HG03060 (cell line): Measurements from ENCODE around the gene MGA.
"Not testable (repeated sequence)": the region's sequence is repeated elsewhere in the genome, so short reads cannot be mapped to it uniquely, and the experiment has no call there.

Experiments used
- ATAC-seq: cut with Tn5 transposase; IDR thresholded peaks from one replicate; pipeline ENCODE4 v1.9.1; 2021; ENCODE audit warnings: low read depth, moderate number of reproducible peaks; ENCODE audit not compliant: unreplicated experiment

Gene MGA

DNA sequence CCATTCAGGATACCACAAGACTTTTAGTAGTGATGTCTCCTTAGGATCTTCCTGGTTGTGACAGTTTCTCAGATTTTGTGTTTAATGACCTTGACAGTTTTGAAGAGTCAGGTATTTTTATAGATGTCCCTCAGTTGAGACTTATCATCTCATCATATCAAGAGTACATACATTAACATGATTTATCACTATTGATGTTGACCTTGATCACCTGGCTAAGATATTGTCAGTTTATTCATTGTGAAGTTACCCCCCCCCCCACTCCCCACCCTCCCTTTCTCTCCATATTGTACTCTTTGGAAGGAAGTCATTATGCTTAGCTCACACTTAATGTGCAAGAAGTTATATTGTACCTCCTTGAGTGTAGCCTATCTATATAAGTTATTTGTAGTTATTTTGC lies 42.9 kb downstream of the MGA start:
- no peak for ATAC-seq

DNA sequence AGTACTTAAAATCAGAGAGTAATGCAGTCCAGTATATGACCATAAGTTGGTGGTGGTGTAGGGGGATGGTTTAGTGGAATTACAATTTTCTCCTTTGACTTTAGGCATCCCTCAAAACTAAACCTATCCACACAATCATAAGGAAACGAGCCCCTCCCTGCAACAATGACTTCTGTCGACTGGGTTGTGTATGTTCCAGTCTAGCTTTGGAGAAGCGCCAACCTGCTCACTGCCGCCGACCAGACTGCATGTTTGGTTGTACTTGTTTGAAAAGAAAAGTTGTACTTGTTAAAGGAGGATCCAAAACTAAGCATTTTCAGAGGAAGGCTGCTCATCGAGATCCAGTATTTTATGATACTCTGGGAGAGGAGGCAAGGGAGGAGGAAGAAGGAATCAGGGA lies 52.8 kb downstream of the MGA start:
- no peak for ATAC-seq

DNA sequence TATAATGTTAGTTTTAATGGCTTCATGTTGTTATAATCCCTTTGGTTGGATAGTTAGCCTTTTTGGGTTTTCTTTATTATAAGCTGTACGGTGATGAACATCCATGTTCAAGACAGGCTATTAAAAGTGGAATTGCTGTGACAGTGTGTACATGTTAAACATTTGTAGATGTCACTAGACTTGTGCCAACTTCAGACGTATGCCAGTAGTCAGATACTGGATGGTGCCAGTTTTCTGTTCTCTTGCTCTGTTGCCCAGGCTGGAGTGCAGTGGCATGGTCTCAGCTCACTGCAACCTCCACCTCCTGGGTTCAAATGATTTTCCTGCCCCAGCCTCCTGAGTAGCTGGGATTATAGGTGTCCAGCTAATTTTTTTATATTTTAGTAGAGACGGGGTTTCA lies 54.1 kb downstream of the MGA start:
- no peak for ATAC-seq

DNA sequence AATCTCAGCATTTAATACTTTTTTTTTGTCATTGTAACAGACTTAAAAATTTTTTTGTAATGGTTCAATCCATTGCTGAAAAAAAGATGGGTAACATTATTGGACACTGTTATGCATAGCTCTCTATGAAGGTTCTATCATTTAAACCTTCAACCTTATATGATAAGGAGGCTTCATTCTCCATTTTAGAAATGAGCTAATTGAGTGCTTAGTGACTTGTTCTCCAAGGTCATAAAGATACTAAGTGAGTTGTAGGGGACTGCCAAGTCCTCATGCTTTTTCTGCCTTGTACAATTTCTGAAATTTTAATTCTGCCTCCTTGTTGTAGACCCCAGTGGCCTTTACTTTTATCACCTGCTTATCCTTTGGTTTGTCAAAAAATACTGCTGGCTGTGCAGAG lies 56.7 kb downstream of the MGA start:
- no peak for ATAC-seq

DNA sequence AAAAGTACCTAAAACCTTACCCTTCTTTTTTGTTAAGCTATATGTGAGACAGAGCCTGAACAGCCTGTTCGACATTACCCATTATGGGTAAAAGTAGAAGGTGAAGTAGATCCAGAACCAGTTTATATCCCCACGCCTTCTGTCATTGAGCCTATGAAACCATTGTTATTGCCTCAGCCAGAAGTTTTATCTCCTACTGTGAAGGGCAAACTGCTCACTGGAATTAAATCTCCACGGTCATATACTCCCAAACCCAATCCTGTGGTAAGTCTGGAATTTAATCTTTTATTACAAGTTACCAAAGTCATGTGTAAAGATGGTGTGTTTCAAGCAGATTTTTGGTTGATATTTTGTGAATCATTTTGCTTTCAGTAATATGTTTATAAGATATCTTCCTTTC lies 66.9 kb downstream of the MGA start:
- ATAC-seq: no peak

DNA sequence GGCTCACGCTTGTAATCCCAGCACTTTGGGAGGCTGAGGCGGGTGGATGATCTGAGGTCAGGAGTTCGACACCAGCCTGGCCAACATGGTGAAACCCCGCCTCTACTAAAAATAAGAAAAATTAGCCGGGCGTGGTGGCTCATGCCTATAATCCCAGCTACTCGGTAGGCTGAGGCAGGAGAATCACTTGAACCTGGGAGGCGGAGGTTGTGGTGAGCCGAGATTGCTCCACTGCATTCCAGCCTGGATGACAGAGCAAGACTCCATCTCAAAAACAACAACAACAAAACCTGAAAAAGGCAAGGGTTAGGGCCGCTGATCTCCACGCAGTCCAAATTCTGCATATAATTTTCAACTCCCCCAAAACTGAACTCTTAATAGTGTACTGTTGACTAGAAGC lies 67.9 kb downstream of the MGA start:
- ATAC-seq: not testable (repeated sequence)

DNA sequence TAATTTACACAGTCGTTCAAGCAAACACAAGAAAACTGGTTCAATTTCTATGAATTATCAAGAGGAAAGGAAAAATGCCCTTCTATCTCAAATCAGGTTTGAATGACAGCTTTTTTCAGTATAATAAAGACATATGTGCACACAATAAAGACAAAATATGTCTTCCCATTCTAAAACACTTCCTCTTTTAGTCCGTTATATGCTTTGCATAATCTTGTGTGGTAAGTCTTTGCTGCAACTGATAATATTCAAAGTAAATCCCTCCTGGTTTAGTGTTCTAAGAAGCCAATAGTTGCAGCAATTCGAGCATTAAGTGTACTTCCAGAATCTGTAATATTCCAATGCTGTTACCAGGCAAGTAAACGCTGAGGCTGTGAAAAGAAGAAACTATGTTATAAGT lies 70.3 kb downstream of the MGA start:
- ATAC-seq: no peak

DNA sequence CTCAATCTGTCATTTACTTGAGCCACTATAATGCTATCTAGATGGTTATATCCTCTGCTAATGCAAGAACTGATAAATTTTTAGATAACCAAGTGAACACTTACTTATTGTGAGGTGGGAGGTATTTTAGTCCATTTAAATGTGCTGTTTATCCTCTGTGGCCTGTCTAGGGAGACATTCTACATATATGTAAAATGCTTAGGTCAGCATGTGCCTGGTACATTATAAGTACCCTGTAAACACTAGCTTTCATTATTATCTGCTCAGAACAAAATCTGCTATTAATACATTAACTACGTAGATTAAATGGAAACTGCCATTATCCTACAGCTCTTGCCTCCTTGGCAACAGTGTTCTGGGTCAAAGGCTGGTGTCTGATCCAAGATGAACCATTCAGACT lies 72.3 kb downstream of the MGA start:
- ATAC-seq: no peak

DNA sequence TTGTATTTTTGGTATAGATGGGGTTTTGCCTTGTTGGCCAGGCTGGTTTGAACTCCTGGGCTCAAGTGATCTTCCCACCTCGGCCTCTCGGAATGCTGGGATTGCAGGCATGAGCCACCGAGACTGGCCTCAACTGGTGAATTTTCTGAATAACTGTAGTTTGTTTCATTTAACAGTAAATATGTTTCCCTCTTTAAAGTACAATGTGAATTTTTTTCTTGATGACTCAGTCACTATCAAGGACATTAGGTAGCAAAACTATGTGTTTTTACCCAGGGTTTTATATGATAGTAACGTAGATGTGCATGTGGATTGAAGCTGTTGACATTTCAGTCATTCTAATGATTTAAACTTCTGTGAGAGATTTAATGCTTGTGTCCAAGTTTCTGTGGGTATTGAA lies 73.9 kb downstream of the MGA start:
- ATAC-seq: no peak

DNA sequence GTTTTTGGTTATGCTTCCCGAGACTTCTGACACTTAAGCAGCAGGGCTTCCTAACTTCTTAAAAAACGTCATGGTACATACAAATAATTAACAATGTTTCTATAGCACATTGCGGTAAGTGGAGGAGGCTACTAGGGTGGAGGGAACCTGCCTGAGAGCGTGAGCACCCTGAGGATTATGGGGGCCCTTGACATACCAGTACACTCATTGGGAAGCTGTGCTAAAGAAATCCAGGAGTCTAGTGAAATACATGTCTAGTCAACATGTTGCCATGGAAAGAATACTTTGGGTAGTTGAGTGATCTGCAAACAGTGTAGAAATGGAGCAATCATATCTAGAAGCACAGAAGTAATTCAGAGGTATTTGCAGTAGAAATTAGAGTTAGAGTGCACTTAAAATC lies 74.8 kb downstream of the MGA start:
- no peak for ATAC-seq

DNA sequence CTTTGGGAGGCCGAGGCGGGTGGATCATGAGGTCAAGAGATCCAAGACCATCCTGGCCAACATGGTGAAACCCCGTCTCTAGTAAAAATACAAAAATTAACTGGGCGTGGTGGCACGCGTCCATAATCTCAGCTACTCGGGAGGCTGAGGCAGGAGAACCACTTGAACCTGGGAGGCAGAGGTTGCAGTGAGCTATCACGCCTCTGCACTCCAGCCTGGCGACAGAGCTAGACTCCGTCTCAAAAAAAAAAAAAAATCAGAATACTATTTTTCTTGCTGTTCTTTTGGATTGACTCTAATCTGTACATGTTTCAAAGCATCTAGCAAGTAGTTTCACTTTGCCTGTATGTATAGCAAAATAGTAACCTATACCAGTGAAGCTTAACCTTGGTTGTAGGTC lies 75.3 kb downstream of the MGA start:
- not testable (repeated sequence) for ATAC-seq

DNA sequence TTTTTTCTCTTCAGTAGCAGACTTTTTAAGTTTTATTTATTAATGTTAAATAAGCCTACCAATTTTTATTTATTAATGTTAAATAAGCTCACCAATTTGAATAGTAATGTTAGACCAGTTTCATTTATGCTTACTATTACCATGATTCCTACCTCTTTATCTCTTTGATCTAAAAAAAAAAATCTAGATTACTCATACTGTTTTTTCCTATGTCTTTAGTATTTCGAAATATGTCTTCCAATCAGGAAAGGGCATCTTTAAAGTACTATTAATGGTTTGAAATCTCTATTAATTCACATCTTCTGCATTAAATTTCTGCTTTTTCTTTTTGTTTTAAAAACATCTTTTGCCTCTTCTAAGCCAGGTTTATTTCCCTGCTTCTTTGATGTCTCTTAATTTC lies 86.6 kb downstream of the MGA start:
- ATAC-seq: no peak

DNA sequence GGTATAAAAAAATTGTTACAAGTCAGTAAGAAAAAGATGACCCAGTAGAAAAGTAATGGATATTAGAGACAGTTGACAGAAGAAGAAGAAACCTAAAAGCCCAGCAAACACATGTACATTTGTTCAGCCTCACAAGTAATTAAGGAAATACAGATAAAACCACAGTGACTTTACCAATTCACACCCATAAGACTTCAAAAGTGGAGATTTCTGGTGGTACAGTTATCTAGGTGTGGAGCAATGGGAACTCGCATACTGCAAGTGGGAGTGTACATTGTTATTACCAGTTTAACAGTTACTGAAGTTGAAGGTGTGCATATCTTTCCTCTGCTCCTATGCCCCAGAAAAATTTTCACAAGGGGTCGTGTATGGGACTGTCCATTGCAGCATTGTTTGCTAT lies 96.0 kb downstream of the MGA start:
- ATAC-seq: no peak

DNA sequence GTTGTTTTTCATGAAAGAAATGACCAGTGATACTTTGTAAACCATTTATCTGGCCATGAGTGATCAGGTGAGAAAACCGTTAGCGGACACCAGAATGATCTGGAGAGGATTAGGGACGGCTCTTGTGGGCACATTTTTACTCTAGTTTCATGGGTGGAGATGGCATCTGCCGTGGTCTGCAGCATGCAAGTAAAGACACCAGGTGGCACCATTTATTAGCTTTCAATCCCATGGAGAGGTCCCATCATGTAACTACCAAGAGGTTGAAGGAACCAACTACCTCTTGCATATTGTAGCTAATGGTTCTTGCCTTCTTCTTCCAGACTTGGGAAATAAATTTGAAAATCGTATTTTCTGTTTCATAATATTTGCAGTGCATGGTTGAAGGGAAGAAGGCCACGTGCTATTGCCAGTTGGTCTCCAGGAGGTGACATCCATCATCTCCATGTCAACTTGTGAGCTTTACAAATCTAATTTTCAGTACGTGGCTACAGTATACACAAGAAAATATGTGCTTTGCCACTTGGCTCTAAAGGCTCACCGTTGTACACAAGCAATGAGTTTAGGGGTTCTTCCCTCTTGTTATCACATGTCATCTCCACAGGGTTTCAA lies 112.6 kb downstream of the MGA start:
- no peak for ATAC-seq

DNA sequence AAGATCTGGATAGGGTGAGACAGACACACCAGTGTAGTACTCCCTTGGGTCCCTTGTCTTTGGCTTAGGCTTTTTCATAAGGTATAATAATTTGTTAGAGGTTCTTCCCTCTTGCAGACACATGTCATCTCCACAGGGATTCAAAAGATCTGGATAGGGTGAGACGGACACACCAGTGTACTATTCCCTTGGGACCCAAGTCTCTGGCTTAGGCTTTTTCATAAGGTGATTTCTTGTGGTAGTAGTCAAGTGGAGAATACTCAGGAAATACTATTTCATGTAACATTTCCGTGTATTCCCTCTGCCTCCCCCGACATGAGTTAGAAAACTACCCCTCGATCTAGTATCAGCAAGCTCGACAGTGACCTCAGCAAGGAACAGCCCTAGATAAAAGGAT lies 113.1 kb downstream of the MGA start:
- ATAC-seq: no peak

DNA sequence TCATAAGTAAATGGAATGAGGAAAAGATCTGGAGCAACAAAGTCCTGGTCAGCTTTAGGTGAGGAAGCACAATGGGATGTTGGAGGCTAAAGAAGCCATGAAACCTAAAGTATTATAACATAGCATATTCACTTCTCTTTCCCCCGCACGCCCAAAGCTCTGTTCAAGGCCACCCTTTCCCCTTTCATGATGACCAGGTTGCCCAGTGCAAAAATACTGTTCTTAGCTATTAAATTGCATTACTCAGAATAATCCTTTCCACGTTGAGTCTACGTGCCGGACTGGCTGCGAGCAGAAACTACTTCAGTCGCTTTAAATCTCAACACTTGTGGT lies 113.5 kb downstream of the MGA start:
- ATAC-seq: no peak

DNA sequence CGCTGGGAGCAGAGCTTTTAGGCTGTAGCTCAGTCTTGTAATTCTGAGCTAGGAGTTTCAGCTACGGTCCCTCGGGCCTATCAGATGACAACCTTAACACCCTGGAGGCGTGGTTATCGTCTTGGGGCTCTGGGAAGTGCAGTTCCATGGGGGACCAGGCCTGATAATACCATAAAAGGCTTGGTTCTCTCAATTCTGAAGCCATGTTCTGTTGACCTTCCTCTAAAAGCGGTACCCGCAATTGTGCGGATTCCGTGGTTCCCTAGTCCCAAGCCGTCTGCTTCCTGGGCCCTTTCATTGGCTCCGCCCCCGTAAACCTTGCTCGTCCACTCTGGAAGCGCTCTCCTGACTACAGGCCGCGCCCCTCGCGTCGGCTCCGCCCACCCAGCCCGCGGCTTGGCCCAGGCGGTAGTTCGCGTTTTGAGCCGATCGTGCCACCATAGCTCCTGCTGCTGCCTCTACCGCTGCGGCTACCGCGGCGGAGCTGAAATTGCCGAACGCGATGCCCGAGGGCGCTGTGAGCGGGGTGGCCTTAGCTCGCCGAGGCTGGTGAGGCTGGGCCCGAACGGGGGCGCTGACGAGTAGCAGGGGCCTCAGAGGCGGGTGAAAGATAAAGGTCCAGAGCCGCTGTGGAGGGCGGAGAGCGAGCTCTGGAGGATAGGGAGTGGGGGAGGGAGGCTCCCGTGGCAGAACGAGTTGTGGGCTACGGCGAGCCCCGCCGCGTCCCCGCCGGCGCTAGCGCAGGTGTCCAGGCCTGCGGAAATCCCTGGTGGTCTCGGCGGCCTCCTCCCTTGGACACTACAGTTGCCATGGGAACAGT lies 114.1 kb downstream of the MGA start, which contains the start of gene MAPKBP1:
TSS of gene MAPKBP1 (plus strand) at position 423 of the 820 bp plus-strand sequence. CDS start 792 bp downstream, outside the sequence.
- peak; percentile 60 for ATAC-seq

DNA sequence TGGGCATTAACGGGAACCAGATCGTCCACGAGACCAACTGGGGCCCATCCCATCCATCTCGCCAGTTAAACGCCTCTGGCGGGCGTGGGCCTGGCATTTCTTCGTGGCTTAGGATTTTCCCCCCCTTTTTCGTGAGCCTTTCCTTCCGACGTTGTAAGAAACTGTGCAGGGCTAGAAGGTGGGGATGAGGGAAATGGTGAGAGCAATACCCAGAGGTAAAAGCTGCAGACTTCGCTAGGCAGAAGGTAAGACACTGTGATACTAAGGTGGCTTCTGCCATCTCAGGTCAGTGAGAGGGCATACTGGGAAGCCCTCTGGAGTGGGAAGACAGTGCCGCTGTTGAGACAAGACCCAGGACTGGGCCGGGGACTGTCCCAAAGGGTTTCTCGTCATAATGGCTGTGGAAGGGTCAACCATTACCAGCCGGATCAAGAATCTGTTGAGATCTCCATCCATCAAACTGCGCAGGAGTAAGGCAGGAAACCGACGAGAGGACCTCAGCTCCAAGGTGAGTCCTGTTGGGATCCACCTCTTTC lies 114.7 kb downstream of the MGA start:
- ATAC-seq: no peak

DNA sequence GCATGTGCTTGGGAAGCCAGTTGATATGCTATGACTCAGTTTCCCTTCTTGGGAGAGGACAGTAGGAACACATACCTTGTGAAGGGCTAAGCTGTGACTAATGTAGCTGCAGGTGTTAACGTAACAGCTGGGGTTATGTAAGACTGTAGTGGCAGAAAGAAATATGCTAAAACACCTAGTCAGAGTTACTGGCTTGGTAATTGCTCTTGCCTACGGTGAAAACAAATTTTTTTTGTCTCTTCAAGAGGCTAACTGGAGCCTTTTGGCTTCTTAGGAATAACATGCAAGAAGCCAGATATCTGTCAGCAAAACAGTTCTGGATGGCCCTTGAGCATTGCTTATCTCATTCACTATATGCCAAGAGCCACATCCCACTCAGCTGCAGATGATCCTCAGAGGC lies 115.4 kb downstream of the MGA start:
- ATAC-seq: no peak

DNA sequence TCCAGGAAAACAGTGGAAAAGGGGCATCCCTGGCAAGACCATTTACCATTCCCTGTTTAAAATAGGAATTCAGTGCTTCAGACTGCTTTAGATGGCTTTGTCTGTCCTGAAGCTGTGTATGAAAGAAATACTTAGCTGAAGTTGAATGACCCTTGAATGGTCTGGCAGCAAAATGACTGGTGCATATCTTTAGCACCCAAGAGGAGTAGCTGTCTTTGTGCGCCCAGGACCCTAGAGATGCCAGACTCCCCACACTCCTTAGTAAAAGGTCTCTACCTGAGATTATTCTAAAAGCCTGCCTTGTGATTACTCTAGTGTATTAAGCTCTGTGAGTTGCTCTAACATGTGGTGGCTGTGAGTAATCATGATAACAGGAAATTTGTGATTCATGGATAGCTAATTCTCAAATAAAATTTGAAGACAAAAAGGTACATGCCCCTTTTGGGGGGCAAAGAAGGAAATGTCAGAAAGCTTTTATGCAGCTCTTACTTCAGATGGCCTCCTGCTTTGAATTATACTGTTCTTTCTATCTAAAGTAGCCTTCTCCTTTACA lies 117.3 kb downstream of the MGA start:
- ATAC-seq: no peak

DNA sequence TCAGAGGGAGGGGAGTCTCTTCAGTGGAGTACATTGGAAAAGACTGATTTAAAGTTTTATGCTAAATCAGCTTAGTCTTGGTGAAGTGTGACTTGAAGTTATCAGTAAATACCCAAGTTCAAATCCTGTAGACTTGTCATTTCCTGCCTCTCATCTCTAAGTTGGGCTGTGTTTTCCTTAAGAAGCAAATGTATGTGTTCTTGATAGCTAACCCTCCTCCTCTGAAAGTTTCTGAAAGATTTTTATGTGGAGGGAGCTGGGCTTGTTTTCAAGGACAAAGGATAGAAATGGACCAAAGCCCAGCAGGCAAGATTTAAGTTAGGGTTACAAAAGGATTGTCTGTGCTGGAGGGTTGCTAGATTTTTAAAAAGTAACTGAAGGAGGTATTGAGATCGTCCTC lies 118.3 kb downstream of the MGA start:
- ATAC-seq: no peak

DNA sequence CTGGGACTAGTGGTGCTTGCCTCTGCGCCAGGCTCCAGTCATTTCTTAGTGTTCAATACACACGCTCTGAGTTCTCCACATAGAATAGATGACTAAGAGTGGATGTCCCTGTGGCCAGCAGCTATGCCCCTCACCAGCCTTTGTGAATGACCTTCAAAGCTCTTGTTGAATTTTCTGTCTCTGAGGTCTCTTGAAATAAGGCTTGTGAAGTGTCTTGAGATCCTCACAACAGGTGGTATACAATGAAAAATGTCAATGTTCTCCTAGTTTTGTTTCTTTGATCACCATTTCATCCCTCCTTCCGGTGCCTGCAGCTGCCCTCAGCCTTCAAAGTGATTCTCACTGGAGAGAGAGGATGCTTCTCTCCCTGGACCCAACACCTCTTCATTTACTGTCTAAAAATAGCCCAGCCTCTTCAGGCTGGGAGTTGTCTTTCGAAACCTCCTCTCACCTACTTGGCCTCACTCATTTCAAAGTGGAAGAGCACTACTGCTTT lies 119.5 kb downstream of the MGA start:
- no peak for ATAC-seq
